K562 (cell line): ENCODE measurements around the gene MTA1.

Experiments used
- POLR2A ChIP-seq: fragments of 450-650 bp; conservative IDR thresholded peaks from 2 replicates; pipeline ENCODE4 v1.6.1; 2016
- TF ChIP-seq, protein P1 (sequence below), 3 experiments: IDR thresholded peaks in 2 of 3; conservative IDR thresholded peaks in 1 of 3; 2 replicates each; pipeline ENCODE4 v1.5.1; 2011 to 2012; ENCODE audit warnings: low read length in 3 of 3, mild to moderate bottlenecking in 3 of 3, control low read depth in 2 of 3, improper control_type of control experiment in 1 of 3, inconsistent platforms in 1 of 3, low read depth in 1 of 3, mixed read lengths in 1 of 3, moderate library complexity in 1 of 3; ENCODE audit not compliant: insufficient read depth in 2 of 3
- TF ChIP-seq, protein P2 (sequence below): sonication (generic); formaldehyde crosslinking; IDR thresholded peaks from 2 replicates; pipeline ENCODE4 v1.8.1; 2023; ENCODE audit warnings: mild to moderate bottlenecking, missing genetic modification reagents

DNA sequence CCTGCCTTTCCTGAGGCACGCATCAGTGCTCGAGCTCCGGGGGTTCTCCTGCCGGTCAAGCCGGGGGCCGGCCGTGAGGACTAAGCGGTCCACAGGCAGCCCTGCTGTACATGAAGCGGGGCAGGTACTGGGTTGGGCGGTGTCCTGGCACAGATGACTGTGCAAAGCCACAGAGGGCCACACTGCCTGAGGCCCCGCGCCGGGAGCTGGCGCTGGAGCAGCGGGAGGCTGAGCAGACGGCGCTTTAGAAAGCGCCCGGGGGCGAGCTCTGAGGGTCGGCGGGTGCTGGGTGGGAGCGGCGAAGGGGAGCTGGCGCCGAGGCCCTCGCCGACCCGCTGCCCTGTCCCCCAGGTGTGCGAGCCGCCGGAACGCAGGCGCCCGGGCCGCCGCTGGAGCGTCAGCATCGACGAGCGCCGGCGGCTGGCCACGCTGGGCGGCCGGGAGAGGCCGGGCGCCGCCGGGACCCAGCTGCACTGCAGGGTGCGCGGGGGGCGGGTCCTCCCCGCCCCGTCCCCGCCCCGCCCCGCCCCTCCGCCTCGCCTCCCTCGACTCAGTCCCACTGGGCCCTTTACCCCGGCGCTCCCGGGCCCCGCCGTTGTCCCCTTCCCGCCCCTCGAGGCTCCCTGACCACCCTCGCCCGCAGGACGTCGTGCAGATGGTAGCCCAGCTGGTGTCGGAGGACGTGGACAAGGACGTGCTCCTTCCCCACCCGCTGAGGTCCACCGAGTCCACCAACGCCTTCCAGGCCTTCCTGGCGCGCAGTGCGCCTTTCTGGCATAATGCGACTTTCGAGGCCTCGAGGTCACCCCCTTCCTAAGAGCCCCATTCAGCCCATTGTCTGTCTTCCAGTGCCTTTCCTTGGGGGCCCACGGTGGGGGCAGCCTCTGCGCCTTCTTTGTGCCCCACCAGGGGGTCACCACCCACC is 8.3 kb upstream of the MTA1 start:
- TF ChIP-seq, protein P1, sequence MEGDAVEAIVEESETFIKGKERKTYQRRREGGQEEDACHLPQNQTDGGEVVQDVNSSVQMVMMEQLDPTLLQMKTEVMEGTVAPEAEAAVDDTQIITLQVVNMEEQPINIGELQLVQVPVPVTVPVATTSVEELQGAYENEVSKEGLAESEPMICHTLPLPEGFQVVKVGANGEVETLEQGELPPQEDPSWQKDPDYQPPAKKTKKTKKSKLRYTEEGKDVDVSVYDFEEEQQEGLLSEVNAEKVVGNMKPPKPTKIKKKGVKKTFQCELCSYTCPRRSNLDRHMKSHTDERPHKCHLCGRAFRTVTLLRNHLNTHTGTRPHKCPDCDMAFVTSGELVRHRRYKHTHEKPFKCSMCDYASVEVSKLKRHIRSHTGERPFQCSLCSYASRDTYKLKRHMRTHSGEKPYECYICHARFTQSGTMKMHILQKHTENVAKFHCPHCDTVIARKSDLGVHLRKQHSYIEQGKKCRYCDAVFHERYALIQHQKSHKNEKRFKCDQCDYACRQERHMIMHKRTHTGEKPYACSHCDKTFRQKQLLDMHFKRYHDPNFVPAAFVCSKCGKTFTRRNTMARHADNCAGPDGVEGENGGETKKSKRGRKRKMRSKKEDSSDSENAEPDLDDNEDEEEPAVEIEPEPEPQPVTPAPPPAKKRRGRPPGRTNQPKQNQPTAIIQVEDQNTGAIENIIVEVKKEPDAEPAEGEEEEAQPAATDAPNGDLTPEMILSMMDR (IDR thresholded peaks at IDR 0.05 in 2 of 3, conservative IDR thresholded peaks at IDR 0.05 in 1 of 3; ENCODE audit: insufficient read depth in 2 of 3, low read depth in 1 of 3, low read length in 3 of 3) = no peak
- TF ChIP-seq, protein P2, sequence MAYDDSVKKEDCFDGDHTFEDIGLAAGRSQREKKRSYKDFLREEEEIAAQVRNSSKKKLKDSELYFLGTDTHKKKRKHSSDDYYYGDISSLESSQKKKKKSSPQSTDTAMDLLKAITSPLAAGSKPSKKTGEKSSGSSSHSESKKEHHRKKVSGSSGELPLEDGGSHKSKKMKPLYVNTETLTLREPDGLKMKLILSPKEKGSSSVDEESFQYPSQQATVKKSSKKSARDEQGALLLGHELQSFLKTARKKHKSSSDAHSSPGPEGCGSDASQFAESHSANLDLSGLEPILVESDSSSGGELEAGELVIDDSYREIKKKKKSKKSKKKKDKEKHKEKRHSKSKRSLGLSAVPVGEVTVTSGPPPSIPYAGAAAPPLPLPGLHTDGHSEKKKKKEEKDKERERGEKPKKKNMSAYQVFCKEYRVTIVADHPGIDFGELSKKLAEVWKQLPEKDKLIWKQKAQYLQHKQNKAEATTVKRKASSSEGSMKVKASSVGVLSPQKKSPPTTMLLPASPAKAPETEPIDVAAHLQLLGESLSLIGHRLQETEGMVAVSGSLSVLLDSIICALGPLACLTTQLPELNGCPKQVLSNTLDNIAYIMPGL (CRISPR knock-in tag) = no peak
- TF ChIP-seq POLR2A = no peak
